DLD1 (cell line): ENCODE results near the gene MAML2.

Experiments
- in situ Hi-C: cut with HindIII; loops from 2 replicates; pipeline ENCODE4 v1.10.0; 2017; ENCODE audit warnings: low sequenced_read_pairs

MAML2 gene

DNA sequence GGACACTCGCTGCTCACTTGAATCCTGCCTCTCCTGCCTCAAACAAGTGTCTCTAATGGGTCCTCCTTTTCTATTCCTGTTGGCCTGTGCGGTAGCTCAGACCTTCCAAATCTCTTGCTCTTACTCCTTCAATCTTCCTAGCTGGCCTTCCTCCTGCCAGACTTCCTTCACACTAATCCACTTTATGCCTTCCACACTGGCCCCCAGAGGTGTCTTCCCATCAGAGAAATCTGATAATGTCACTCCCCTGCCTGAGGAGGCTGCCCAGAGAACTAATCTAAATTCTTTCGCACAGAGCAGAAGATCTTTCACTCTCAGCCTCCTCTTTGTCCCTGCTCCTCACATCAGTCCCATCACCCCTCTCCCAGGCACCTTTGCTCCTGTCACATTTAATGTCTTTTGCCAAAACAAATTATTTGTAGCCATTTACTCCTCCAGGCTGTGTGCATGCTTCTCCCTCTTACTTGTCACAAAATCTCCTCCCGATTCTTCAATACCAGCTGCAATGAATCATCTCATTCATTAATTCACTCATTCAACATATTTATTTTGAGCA lies 175.7 kb downstream of the MAML2 start:
- in situ Hi-C loops: no loop called here

DNA sequence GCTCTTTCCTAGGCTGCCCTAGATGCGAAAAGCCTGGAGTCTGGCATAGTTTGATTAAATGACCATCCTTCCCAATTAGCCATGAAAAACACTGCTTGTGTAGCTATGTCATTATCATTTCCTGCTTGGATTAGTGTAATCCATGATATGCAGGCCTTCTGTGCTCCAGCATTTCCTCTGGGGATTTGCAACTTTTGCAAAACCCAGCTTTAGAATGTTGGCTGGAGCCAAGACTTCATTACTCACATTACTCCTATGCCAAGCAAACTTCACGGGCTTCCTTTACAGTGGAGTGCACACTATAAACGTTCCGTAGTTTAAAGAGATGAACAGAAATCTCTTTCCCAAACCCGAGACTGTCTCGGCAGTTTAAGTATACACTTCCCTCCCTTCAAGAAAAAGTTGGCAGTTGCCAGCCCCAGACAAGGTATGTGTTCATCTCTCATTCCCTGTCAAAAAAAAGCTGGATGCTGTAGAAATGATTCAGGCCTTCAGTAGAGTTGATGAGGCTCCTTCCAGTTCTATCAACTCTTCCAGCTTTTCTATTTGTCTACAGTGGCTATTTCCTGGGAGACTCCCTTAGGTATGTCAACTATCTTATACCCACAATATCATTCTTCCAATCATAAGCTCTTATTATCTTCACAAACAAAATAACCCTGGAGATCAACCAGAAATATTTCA lies 180.0 kb downstream of the MAML2 start:
- in situ Hi-C loops: no loop called here

DNA sequence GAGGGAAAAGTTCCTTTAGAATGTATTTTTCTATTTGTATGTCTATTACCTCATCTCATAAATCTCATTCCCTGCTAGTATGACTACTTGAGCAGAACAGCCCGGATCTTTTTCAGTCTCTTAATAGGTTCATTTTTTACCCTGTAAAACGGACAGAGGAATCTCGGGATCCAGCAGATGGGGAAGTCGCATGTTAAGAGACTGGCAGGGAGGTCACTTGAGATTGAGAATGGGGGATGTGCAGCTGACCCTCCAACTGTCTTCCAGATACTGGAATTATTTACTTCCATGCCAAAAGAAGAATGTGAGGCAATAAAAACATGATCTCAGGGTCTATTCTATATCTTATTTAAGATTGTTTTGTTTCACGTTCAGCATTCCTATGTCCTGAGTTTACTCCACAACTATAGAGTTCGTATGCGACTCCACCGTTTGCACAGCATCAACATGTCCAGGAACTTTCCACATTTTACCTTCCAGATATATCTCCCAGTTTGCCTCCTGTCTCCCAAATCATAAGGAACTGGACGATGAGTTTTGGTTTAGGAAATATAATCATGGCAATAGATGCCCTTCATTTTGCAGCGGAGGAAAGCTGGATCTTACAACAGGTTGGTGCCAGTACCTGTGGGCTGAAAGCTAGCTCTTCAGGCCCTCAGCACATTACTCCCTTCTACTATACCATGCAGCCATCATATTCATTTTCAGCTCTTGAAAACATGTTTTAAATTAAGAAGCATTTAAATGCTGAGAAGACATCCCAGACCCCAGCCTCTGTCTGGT lies 181.5 kb downstream of the MAML2 start:
- in situ Hi-C loops: no loop called here

DNA sequence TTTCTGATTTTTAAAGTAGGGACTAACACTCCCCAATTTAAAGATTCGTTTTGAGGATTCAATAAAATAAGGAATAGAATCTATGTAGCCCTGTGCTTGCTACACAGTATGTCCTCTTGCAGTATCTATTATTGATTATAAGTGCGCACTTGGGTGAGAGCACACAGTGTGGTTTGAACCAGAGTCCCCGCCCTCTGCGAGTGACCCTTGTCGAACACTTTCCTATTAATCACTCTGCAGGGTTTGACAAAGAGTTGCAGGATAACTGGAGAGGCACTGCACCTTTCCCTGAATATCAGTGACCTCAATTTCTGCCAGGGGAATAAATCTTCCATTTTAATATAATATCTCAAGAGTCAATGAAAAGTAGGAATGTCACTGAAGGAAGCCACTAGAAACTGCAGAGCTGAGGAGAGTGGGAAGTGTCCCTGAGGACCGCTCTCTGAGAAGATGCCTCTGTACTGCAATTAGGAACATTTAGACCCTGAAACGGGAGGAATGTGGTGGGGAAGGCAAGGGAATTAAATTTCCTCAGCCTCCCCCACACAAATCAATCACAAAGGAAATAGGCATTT lies 182.2 kb downstream of the MAML2 start:
- in situ Hi-C loops: no loop called here

DNA sequence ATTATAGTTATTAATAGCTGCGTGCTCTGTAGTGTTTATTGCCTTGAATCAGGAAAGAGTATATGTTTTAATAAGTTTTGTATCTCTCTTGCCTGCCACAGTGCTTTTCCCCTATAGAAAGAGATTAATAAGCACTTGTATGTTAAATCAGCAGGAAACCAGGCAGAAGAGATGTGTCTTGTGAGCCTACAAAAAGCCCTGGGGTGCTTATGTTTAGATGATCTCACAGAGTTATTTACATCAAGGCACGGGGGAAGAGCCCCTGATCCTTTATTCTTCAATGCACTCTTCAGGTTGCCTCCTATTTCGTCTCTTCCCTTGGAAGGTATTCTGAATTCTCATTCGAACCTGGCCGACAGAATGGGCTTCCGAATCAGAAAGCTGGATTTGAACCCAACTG lies 183.0 kb downstream of the MAML2 start:
- in situ Hi-C loops: no loop called here

DNA sequence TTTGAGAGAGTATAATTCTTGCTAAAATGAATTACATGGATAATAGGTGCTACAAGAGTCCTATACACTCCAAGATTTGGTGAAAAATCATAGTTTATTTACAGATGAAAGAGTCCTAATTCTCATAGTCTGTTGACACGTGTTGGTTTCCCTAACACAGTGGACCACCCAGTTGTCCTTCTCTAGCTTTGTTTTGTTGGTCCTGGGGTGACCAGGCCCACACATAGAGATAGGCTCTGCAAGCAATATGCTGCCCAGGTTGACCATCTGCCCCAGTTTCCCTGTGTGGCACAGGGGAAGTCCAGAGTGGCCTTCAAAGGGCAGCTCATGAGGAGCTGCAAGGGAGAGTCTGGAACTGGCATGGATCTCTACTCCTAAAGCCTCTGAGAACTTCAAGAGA lies 184.9 kb downstream of the MAML2 start:
- in situ Hi-C loops: no loop called here

DNA sequence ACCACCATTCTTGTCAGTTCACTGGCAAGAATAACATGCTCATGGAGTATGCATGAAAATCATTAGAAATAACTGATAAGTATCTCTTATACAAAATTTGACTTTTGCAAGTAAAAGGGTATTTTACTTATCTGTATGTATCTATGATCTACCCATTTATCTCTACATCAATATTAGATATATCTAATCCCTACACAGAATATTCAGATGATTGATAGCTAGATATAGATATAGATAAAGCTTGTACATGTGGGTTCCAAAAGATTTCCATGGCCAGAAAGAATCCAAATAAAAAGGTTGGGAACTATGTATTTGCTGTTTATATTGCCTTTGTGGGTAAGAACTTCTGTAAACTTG lies 185.5 kb downstream of the MAML2 start:
- in situ Hi-C loops: no loop called here

DNA sequence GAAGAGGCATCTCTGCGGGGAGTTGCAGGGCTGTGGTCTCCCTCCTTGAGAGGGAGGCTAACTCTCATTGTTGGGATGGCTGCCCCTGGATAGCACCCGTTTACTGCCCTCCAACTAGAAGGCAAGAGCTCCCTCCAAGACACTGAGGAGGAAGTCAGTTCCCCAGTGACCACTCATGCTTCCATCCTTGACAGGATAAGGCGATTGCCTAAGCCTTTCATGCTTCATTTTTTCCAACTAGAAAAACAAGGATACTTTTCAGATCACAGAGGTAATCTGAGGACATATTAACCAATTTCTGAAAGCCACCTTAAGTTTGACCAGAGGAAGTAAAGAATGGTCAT lies 186.6 kb downstream of the MAML2 start:
- in situ Hi-C loops: no loop called here

DNA sequence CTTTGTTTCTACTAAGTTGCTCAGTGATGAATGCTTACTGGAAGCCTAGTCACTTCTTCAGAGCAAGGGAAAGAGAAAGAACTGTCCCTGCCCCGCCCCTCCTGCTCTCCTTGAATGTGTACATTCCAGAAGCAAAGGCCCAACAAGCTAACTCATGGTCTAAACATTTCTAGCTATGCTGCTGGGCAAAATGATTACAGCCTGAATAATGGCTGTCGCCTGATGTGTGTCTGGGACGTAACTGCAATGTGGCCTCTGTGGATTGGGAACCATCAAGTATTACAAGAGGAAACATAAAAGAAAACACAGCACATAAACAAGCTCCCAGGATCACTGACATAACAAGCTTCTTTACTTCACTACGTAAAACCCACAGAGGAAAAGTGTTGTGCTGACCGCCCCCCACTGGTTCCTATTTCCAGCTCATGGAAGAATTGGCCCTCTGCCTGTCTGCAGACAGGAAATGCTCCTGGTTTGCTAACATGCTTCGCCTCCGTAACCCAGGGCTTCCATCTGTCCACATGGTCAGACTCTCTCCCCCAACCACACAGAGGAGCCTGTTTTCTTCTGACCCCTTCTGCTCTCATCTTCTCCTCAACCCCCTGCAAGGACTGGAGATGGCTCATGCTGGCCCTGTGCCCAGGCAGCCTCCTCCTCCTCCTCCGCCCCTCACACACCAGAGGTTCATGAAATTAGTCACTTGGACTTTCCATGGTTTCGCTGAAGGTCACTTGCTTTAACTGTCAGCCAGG lies 187.2 kb downstream of the MAML2 start:
- in situ Hi-C loops: no loop called here

DNA sequence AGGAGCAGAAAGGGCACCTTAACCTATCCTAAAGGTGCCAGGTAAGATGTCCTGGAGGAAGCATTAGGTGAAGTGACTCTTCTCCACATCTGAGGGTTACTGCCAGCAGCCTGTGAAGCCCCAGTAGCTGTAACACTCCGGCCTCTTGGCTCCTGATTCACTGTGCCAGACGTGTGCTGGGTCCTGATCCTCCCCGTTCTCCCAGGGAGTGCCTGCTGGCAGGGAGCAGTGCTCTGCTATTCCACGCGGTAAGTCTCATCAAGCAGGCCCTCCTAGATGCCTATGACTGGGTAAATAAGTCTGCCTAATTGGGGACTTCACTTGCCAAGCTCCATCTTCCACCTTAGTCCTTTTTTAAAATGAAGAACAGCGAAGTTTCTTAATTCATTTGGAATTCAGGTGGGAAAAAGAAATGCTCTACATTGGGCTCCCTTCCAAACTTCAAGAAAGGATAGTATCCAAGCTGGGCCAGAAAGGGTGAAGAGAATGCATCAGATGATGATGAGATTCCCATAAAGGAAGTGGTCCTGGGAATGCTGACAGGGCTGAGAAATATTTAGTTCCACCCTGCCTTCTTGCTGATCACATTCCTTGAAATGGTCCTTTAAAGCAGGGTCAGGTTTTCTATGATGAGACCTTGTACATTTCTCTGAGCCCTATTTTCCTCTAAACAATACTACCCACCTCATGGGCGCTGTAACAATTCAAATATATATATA lies 188.0 kb downstream of the MAML2 start:
- in situ Hi-C loops: no loop called here

DNA sequence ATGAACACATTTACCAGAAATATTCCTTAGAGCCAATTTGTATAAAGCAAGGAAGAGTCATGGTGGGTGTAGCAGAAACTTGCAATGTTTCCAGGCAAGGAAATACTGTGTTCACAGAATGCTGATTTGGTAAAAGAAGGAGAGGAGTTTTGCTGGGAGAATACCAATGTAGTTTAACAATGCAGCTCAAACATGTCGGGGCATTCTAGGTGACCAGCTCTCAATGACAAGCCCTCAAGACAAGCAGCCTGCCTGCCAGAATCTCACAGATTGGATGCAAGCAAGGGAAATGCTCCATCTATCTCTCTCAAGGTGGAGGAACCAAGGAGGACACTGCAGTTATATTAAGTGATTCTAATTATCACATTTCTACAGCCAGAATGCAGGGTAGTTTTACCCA lies 190.4 kb downstream of the MAML2 start:
- in situ Hi-C loops: no loop called here

DNA sequence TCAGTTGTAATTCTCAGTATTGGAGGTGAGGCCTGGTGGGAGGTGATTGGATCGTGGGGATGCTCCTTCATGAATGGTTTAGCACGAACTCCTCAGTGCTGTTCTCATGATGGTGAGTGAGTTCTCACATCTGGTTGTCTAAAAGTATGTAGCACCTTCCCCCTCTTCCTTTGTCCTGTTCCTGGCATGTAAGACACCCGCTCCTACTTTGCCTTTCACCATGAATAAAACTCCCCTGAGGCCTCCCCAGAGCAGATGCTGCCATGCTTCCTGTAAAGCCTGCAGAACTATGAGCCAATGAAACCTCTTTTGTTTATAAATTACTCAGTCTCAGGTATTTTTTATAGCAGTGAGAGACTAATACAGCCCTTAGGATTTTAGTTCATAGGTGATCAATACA lies 191.5 kb downstream of the MAML2 start:
- in situ Hi-C loops: no loop called here

DNA sequence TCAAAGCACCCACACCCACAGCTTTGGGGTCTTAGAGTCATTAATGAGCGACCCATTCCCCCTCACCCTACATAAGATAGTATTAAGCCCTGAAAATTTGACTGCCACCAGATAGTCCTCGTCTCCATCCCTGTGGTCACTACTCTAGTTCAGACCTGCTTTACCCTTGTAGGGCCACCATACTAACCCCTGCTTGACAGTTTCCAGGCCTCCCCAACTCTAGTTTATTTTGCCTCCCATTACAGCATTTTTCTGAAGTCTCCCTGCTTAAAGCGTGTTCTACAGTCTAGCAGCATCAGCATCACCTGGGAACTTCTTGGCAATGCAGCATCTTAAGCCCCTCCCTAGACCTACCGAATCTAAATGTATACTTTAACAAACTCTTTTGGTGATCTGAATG lies 192.4 kb downstream of the MAML2 start:
- in situ Hi-C loops: no loop called here

DNA sequence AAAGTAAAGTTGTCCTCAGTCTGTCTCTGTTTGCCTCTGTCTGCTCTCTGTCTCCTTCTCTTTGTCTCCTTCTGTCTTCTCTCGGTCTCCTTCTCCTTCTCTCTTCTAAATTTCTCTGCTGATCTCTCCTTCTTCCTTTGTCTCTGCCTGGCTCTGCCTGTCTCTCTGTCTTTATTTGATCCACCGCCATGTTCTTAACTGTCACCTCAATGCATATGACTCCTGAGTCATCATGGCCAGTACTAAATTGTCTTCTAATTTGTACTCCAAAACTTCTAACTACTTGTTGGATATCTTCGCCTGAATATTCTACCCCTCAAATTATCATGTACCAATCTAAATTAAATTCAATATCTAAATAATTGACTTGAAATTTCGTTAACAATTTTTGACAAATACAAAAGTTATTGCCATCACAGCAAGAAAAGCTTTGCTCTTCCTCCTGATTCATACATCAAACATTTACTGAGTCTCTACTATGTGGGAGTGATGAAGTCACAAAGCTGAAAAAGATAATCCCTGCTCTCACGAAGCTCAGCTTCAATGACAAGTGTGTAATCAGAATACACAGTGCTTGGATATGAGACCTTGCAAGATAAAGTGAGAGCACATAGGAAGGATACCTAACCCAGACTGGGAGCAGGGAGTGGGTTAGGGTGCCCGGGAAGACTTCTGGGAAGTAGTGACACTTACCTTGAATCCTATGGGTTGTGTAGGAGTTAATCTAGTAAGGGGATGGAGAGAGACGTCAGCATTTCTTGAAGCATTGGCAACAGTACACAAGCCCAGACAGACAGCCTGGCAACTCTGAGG lies 193.0 kb downstream of the MAML2 start:
- in situ Hi-C loops: no loop called here

DNA sequence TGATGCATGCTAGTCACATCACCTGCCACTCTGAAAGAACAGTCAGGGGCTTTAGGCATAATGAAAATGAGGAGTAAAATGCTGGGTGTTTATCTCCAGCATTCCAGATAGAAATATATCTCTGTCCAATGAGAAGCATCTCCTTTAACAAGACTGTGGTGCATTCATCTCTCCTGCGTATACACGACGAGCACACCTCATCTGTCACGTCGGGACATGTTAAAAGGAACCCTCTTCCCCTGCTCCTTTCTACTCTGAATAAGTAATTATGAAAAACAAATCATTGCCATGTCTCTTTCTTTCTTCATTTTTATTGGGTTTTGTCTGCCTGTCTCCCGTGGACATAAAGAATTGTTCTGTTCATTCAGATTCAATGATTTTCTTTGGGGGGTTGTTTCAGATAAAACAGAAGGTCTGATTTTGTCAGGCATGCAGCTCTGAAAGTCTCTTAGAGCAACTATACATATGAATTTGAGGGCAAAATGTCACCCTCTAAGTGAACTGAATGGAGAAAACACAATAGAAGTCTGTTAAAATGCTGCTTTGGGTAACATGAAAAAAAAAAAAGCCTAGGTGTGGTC lies 195.0 kb downstream of the MAML2 start:
- in situ Hi-C loops: no loop called here

DNA sequence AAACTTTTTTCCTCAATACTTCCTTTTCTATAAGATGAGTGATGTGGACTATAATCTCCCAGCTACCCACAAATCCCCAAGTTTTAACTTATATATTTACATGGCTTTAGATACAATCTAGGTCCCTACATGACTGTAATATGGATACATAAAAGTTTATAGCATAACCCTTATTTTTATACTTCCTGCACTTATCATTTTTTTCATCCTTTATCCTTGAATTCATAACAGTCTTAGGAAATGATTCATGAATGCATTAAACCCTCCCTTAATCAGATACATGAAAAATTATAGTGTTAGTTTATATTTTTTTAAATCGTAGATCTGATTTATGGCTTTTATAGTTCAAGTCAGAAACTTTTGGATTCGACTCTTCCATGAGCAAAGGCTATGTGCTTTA lies 195.8 kb downstream of the MAML2 start:
- in situ Hi-C loops: no loop called here

DNA sequence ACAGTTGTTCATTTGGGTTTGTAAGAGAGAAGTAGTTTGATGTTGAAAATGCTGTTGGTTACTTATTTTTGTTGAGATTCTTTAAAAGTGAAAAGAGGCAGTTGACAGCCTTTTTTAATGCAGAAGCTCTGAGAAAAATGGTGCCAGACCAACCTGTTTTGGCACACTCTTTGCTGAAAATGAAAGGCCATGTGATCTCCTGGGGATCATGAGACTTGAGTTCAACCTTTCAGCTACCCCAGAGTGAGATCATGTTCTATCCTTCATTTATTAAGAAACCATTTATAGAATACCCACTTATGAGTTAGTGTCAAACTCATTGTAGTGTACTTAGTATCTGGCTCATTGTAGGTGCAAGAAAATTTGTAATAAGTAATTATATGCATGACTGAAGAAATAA lies 196.2 kb downstream of the MAML2 start:
- in situ Hi-C loops: no loop called here

DNA sequence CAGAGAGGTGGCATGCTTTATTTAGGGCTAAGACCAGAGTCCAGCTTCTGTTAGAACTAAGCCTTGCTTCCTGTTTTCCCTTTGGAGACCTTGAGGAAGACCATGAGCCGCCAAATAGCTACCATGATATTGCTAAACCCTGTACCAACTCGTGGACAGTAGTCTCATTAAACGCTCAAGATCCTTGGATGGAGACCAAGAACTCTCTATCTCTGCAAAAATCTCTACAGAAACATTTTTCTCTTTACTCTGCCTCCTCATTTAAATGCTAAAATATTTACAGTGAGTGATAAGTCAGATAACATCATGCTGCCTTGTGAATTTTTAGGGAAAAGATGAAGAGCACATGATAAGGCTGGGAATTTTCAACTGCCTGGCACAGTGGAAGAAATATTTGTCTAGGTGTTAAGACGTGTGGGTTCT lies 197.8 kb downstream of the MAML2 start:
- in situ Hi-C loops: no loop called here

DNA sequence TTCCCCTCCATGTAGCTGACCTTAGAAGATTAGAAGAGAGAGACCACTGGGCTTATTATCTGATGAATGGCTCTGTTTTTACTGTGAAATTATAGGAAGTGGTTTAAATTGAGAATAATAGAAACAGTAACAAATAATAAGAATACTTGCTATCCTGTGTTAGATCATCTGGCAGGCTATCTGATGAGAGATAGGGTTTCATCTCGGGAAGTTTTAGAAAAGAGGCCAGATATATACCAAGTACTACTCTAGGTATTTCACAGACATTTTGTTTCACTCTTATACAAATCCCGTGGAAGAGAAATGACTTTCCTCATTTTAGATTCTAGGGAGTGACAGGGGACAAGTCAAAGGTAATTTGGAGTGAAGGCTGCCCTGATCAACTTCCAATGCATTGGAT lies 198.4 kb downstream of the MAML2 start:
- in situ Hi-C loops: no loop called here
